SK-MEL-5 (cell line): ENCODE data around the gene COPS4. TPM values are rescaled to one million over a fixed set of nuclear protein-coding genes. Genes with fewer than 3 reads are reported as not detected.
"Not testable (repeated sequence)": the region's sequence is repeated elsewhere in the genome, so short reads cannot be mapped to it uniquely, and the experiment has no call there.

Experiments
- DNase-seq: peaks from one replicate; pipeline ENCODE4 v3.0.0-alpha.2; 2016; ENCODE audit warnings: low read depth, low spot score
- in situ Hi-C: cut with HindIII; loops from 2 replicates; pipeline ENCODE4 v1.10.0; 2016; ENCODE audit warnings: low sequenced_read_pairs, high pct_unique_total_duplicates, low pct_unique_long_range_greater_than_20kb
- small RNA-seq, 2 experiments: library from RNA; depleted of rRNA; stranded (forward); fragments of <200 nt; gene quantifications; one replicate each; pipeline ENCODE3, GENCODE V24; 2014
- total RNA-seq: library from RNA; depleted of rRNA; stranded (reverse); fragments of >200 nt; shearing (Covaris generic); gene quantifications from 2 replicates; pipeline ENCODE4 v1.2.3, GENCODE V29; 2014; rRNA removed

The COPS4 gene
- total RNA-seq, 1 experiment from 2014 or later: 56.7 TPM

GRCh38 chr4:83110223-83110945 lies 75.4 kb downstream of the COPS4 start:
- peak; percentile 75 for DNase-seq
- in situ Hi-C loops: no loop called here

- DNase-seq: no peak
- in situ Hi-C loops: no loop called here
Observed at GRCh38 chr4:83110970-83111750, 76.2 kb downstream of the COPS4 start.

GRCh38 chr4:83111751-83112141 lies 76.8 kb downstream of the COPS4 start:
- in situ Hi-C loops, DNase-seq: not testable (repeated sequence)

GRCh38 chr4:83112231-83112630 lies 77.2 kb downstream of the COPS4 start:
- in situ Hi-C loops: no loop called here
- DNase-seq: no peak

GRCh38 chr4:83112678-83113428 lies 77.9 kb downstream of the COPS4 start:
- no peak for DNase-seq
- in situ Hi-C loops: no loop called here

GRCh38 chr4:83113429-83113786 lies 78.4 kb downstream of the COPS4 start:
- in situ Hi-C loops: no loop called here
- DNase-seq: no peak

GRCh38 chr4:83114576-83114975 lies 79.6 kb downstream of the COPS4 start, which contains the start of gene PLAC8:
TSS of gene PLAC8 (minus strand) at chr4:83114729. CDS start at chr4:83107921, 6,808 bp downstream.
- no peak for DNase-seq
- in situ Hi-C loops: no loop called here

GRCh38 chr4:83115000-83115399 lies 80.0 kb downstream of the COPS4 start:
- no peak for DNase-seq
- in situ Hi-C loops: no loop called here

- DNase-seq: no peak
- in situ Hi-C loops: no loop called here
Observed at GRCh38 chr4:83115656-83116285, 80.8 kb downstream of the COPS4 start.

- no peak for DNase-seq
- in situ Hi-C loops: no loop called here
Observed at GRCh38 chr4:83118869-83119268, 83.9 kb downstream of the COPS4 start.

- no peak for DNase-seq
- in situ Hi-C loops: no loop called here
Observed at GRCh38 chr4:83121246-83121645, 86.3 kb downstream of the COPS4 start.

- DNase-seq: no peak
- in situ Hi-C loops: no loop called here
Observed at GRCh38 chr4:83124111-83124780, 89.3 kb downstream of the COPS4 start.

Small RNA genes within 50 kb of the gene (small RNA-seq; reads per million reads assigned to genes)
- 0 reads per million in 2 experiments for gene RNU6-615P

Other genes with a start within 250 kb of the COPS4 start
- 21.6 and 24.2 TPM in 2 replicates for gene SCD5, start 236.4 kb upstream of the COPS4 start, total RNA-seq
- gene SEC31A, start 144.0 kb upstream of the COPS4 start, total RNA-seq: 91.3 and 104 TPM in 2 replicates
- 6.5 and 6.9 TPM in 2 replicates for gene THAP9, start 134.4 kb upstream of the COPS4 start, total RNA-seq
- 21.2 and 21.4 TPM in 2 replicates for gene LIN54, start 24.4 kb upstream of the COPS4 start, total RNA-seq
- not detected in 2 replicates for gene PLAC8, start 79.5 kb downstream of the COPS4 start, total RNA-seq
- gene COQ2, start 249.6 kb downstream of the COPS4 start, total RNA-seq: 9.0 and 10.8 TPM in 2 replicates